Peyer's patch (tissue), 4 donors: ENCODE data around the gene PCK1.

Experiments
- CTCF ChIP-seq, 6 experiments: fragments of 450-650 bp in 4 of 6; fragments of 200-600 bp in 2 of 6; sonication (generic) in 1 of 6; IDR thresholded peaks; one replicate each; pipeline ENCODE4 v1.5.1; 2017 to 2019; ENCODE audit warnings: antibody characterized with exemption in 6 of 6, mild to moderate bottlenecking in 3 of 6, moderate library complexity in 1 of 6
- POLR2A ChIP-seq, 2 donors: fragments of 450-650 bp; IDR thresholded peaks; one replicate each; pipeline ENCODE4 v1.5.1; 2017; ENCODE audit warnings: antibody characterized with exemption in 2 of 2, mild to moderate bottlenecking in 2 of 2, moderate library complexity in 2 of 2

- TF ChIP-seq CTCF (IDR thresholded peaks at IDR 0.05) = no peak
- TF ChIP-seq POLR2A (IDR thresholded peaks at IDR 0.05) = no peak
Observed at GRCh38 chr20:57537822-57538221, 23.1 kb upstream of the PCK1 start.
